Skeletal muscle tissue (tissue), 4 donors: ENCODE measurements around the gene LSR. TPM values are rescaled to one million over a fixed set of nuclear protein-coding genes. Genes with fewer than 3 reads are reported as not detected.
A peak's percentile ranks its signal among the peaks of the same experiment; 100 is the strongest.

ENCODE experiments used
- H3K27ac ChIP-seq: one replicate; pipeline ENCODE4 v1.7.0; 2013; ENCODE audit warnings: mild to moderate bottlenecking, low read depth, low read length, inconsistent platforms
- H3K27me3 ChIP-seq, 3 donors: one replicate each; pipeline ENCODE4 v1.7.0; 2013; ENCODE audit warnings: low read length in 3 of 3; ENCODE audit not compliant: control insufficient read depth in 3 of 3, insufficient read depth in 3 of 3
- H3K36me3 ChIP-seq, 3 donors: one replicate each; pipeline ENCODE4 v1.7.0; 2013; ENCODE audit warnings: low read length in 3 of 3; ENCODE audit not compliant: control insufficient read depth in 3 of 3, insufficient read depth in 3 of 3
- H3K4me1 ChIP-seq, 3 donors: one replicate each; pipeline ENCODE4 v1.7.0; 2013; ENCODE audit warnings: low read length in 3 of 3, mild to moderate bottlenecking in 3 of 3; ENCODE audit not compliant: control insufficient read depth in 3 of 3, insufficient read depth in 3 of 3
- H3K4me3 ChIP-seq, 3 donors: one replicate each; pipeline ENCODE4 v1.7.0; 2013; ENCODE audit warnings: low read length in 3 of 3
- H3K9ac ChIP-seq, 3 donors: one replicate each; pipeline ENCODE4 v1.7.0; 2013; ENCODE audit warnings: low read length in 3 of 3, mild to moderate bottlenecking in 3 of 3, moderate library complexity in 2 of 3, low read depth in 1 of 3
- H3K9me3 ChIP-seq, 3 donors: one replicate each; pipeline ENCODE4 v1.7.0; 2013; ENCODE audit warnings: low read length in 3 of 3; ENCODE audit not compliant: control insufficient read depth in 3 of 3
- total RNA-seq: library from RNA; depleted of rRNA; stranded (reverse); fragments of >200 nt; gene quantifications from one replicate; pipeline ENCODE4 v1.2.3, GENCODE V29; 2014
- donor health status: Osteomylitis.

Gene LSR
- total RNA-seq = 0.52 TPM

- peak within 1 kb of the TSS; percentile 16 to 51 (median 32) for H3K9ac ChIP-seq
- no peak within 1 kb of the TSS for H3K27ac ChIP-seq
- peaks cover 32 to 42% (median 35%) of the 10 kb centered on the region in 3 donors for H3K27me3 ChIP-seq
- H3K4me3 ChIP-seq = peak within 1 kb of the TSS; percentile 52 to 66 (median 58)
- peaks cover 2 to 17% (median 6%) of the 10 kb centered on the region in 3 donors for H3K4me1 ChIP-seq
- no peaks in the 10 kb centered on the region for H3K9me3 ChIP-seq
- H3K36me3 ChIP-seq = no peaks in the 10 kb centered on the region
These were observed at the start of gene LSR for GRCh38 chr19:35248310-35249145. Gene LSR, plus strand, starts transcription at chr19:35249002. Its CDS starts 21 bp downstream, at chr19:35249023.

- H3K27ac ChIP-seq = no peak overlapping the region
- no peaks in the 10 kb centered on the region for H3K9me3 ChIP-seq
- no peak overlapping the region for H3K9ac ChIP-seq
- no peaks in the 10 kb centered on the region for H3K36me3 ChIP-seq
- H3K4me3 ChIP-seq = no peak overlapping the region
- peaks cover 0 to 3% (median 0%) of the 10 kb centered on the region in 3 donors for H3K27me3 ChIP-seq
- no peaks in the 10 kb centered on the region for H3K4me1 ChIP-seq
These were observed 49.3 kb upstream of the LSR start for GRCh38 chr19:35199481-35199880.

- H3K36me3 ChIP-seq = no peaks in the 10 kb centered on the region
- peaks cover 0 to 5% (median 0%) of the 10 kb centered on the region in 3 donors for H3K4me1 ChIP-seq
- no peak overlapping the region for H3K4me3 ChIP-seq
- H3K27ac ChIP-seq = no peak overlapping the region
- no peaks in the 10 kb centered on the region for H3K9me3 ChIP-seq
- no peak overlapping the region for H3K9ac ChIP-seq
- peaks cover 0 to 6% (median 2%) of the 10 kb centered on the region in 3 donors for H3K27me3 ChIP-seq
These were observed 45.8 kb upstream of the LSR start for GRCh38 chr19:35202722-35203688.

- H3K27me3 ChIP-seq = peaks cover 0 to 6% (median 2%) of the 10 kb centered on the region in 3 donors
- no peak overlapping the region for H3K27ac ChIP-seq
- no peak overlapping the region for H3K9ac ChIP-seq
- no peaks in the 10 kb centered on the region for H3K36me3 ChIP-seq
- peaks cover 0 to 5% (median 0%) of the 10 kb centered on the region in 3 donors for H3K4me1 ChIP-seq
- H3K4me3 ChIP-seq = no peak overlapping the region
- H3K9me3 ChIP-seq = no peaks in the 10 kb centered on the region
These were observed 43.7 kb upstream of the LSR start for GRCh38 chr19:35204799-35205732.

GRCh38 chr19:35205733-35206323, 43.0 kb upstream of the LSR start:
- Histone ChIP-seq H3K4me1 (peaks cover 0 to 5% (median 0%) of the 10 kb centered on the region in 3 donors), H3K27ac (no peak overlapping the region), H3K9me3 (no peaks in the 10 kb centered on the region), H3K36me3 (no peaks in the 10 kb centered on the region), H3K9ac (no peak overlapping the region), H3K27me3 (peaks cover 0 to 6% (median 2%) of the 10 kb centered on the region in 3 donors), H3K4me3 (no peak overlapping the region)

GRCh38 chr19:35206379-35206778, 42.4 kb upstream of the LSR start:
- Histone ChIP-seq H3K4me3 (no peak overlapping the region), H3K4me1 (peaks cover 0 to 5% (median 0%) of the 10 kb centered on the region in 3 donors), H3K27me3 (peaks cover 0 to 4% (median 2%) of the 10 kb centered on the region in 3 donors), H3K9ac (no peak overlapping the region), H3K27ac (no peak overlapping the region), H3K9me3 (no peaks in the 10 kb centered on the region), H3K36me3 (no peaks in the 10 kb centered on the region)

GRCh38 chr19:35206855-35207254, 41.9 kb upstream of the LSR start:
- Histone ChIP-seq H3K27me3 (peaks cover 0 to 4% (median 2%) of the 10 kb centered on the region in 3 donors), H3K27ac (no peak overlapping the region), H3K9ac (no peak overlapping the region), H3K4me1 (peaks cover 0 to 5% (median 2%) of the 10 kb centered on the region in 3 donors), H3K36me3 (no peaks in the 10 kb centered on the region), H3K4me3 (no peak overlapping the region), H3K9me3 (no peaks in the 10 kb centered on the region)

GRCh38 chr19:35207391-35207871, 41.4 kb upstream of the LSR start:
- no peak overlapping the region for H3K9ac ChIP-seq

More at GRCh38 chr19:35207391-35207871, 41.4 kb upstream of the LSR start:
- H3K9me3 ChIP-seq = no peaks in the 10 kb centered on the region
- H3K27me3 ChIP-seq = peaks cover 0 to 4% (median 2%) of the 10 kb centered on the region in 3 donors
- no peak overlapping the region for H3K27ac ChIP-seq
- H3K4me1 ChIP-seq = peaks cover 4 to 8% (median 4%) of the 10 kb centered on the region in 3 donors
- no peaks in the 10 kb centered on the region for H3K36me3 ChIP-seq
- no peak overlapping the region for H3K4me3 ChIP-seq
